ENCODE data around the gene DBI.

DNA sequence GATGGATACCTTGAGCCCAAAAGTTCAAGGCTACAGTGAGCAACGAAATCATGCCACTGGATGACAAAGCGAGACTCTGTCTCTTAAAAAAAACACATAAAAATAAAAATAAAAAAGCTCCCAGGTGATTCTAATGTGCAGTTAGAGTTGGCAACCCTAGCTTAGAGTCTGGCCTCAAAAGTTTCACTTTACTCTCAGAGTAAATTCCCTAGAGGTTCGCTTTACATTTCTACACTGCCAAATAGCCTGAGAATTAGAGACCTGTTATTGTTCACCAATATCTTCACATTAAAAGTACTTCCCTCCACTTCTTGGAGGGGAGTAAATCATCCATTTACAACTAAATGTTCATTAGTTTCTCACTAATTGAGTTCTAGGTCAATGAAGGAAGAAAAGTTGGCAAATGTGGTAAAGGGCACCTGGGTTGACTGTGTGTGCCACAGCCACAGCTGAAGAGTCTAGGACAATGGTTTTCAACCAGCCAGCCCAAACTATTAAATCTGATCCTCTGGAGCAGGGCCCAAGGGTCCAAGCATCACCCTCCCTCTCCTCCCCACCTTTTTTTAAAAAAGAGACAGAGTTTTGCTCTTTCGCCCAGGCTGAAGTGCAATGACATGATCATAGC is 49.6 kb downstream of the DBI start:
- TF ChIP-seq, protein P1, sequence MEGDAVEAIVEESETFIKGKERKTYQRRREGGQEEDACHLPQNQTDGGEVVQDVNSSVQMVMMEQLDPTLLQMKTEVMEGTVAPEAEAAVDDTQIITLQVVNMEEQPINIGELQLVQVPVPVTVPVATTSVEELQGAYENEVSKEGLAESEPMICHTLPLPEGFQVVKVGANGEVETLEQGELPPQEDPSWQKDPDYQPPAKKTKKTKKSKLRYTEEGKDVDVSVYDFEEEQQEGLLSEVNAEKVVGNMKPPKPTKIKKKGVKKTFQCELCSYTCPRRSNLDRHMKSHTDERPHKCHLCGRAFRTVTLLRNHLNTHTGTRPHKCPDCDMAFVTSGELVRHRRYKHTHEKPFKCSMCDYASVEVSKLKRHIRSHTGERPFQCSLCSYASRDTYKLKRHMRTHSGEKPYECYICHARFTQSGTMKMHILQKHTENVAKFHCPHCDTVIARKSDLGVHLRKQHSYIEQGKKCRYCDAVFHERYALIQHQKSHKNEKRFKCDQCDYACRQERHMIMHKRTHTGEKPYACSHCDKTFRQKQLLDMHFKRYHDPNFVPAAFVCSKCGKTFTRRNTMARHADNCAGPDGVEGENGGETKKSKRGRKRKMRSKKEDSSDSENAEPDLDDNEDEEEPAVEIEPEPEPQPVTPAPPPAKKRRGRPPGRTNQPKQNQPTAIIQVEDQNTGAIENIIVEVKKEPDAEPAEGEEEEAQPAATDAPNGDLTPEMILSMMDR (IDR thresholded peaks at IDR 0.05) = no peak
- no peak for TF ChIP-seq POLR2AphosphoS5 (IDR thresholded peaks at IDR 0.05)

All from prostate gland (tissue), 2 donors.